Thyroid gland (tissue), 4 donors: Measurements from ENCODE around the gene XKR3. TPM values are rescaled to one million over a fixed set of nuclear protein-coding genes. Genes with fewer than 3 reads are reported as not detected.

Source experiments
- DNase-seq, 2 donors: peaks; one replicate each; pipeline ENCODE4 v3.0.0-alpha.2; 2019
- H3K27ac ChIP-seq, 3 donors: fragments of 200-600 bp; sonication (generic); 1 replicate in 2 of 3; 2 replicates in 1 of 3; pipeline ENCODE4 v1.5.1; 2016 to 2019; ENCODE audit warnings: mild to moderate bottlenecking in 1 of 3, moderate library complexity in 1 of 3
- H3K27me3 ChIP-seq: fragments of 200-600 bp; sonication (generic); one replicate; pipeline ENCODE4 v1.5.1; 2019
- H3K36me3 ChIP-seq, 2 donors: fragments of 200-600 bp; sonication (generic); one replicate each; pipeline ENCODE4 v1.5.1; 2016 to 2019
- H3K4me1 ChIP-seq, 2 donors: fragments of 200-600 bp; sonication (generic); one replicate each; pipeline ENCODE4 v1.5.1; 2017 to 2019
- H3K4me3 ChIP-seq, 3 donors: fragments of 200-600 bp; sonication (generic); replicated peaks in 1 of 3; 1 replicate in 2 of 3; 2 replicates in 1 of 3; pipeline ENCODE4 v1.5.1; 2016; ENCODE audit warnings: mild to moderate bottlenecking in 1 of 3
- H3K9me3 ChIP-seq: fragments of 200-600 bp; sonication (generic); one replicate; pipeline ENCODE4 v1.5.1; 2017
- CTCF ChIP-seq, 6 experiments: fragments of 200-600 bp in 3 of 6; fragments of 450-650 bp in 3 of 6; sonication (generic) in 3 of 6; IDR thresholded peaks; one replicate each; pipeline ENCODE4 v1.5.1; 2016 to 2019; ENCODE audit warnings: antibody characterized with exemption in 6 of 6, mild to moderate bottlenecking in 2 of 6, inconsistent platforms in 1 of 6, moderate library complexity in 1 of 6
- POLR2A ChIP-seq, 2 donors: fragments of 450-650 bp; IDR thresholded peaks; one replicate each; pipeline ENCODE4 v1.6.1; 2017; ENCODE audit warnings: antibody characterized with exemption in 2 of 2, mild to moderate bottlenecking in 2 of 2, moderate library complexity in 1 of 2
- WGBS, 2 donors: methylation state at CpG; one replicate each; pipeline ENCODE4 v1.1.5; 2017; 5-methylcytosine and 5-hydroxymethylcytosine counted together
- intact Hi-C: fragments of 100-400 bp; cut with DNase I; formaldehyde crosslinking; loops from one replicate; pipeline ENCODE4 v1.15.1; 2023
- total RNA-seq, 4 donors: library from RNA; depleted of rRNA; stranded (reverse); fragments of >200 nt; gene quantifications; one replicate each; pipeline ENCODE4 v1.2.3, GENCODE V29; 2016

XKR3 gene
- total RNA-seq, 4 donors from 2014 or later: not detected

GRCh38 chr22:16834971-16835370 lies 9.8 kb upstream of the XKR3 start:
- H3K27ac ChIP-seq: no peak overlapping the region
- no peak for TF ChIP-seq POLR2A (IDR thresholded peaks at IDR 0.05)
- no peak for TF ChIP-seq CTCF (IDR thresholded peaks at IDR 0.05)
- no peaks in the 10 kb centered on the region for H3K9me3 ChIP-seq
- 78 to 82% methylated on average over 1 of the region's 1 CpG for WGBS, 2 donors
- H3K27me3 ChIP-seq: no peaks in the 10 kb centered on the region
- H3K4me3 ChIP-seq: no peak overlapping the region
- H3K36me3 ChIP-seq: no peaks in the 10 kb centered on the region
- no peak for DNase-seq
- intact Hi-C loops: no loop called here
- no peaks in the 10 kb centered on the region for H3K4me1 ChIP-seq

- TF ChIP-seq POLR2A (IDR thresholded peaks at IDR 0.05) (no peak), CTCF (IDR thresholded peaks at IDR 0.05) (no peak)
- Histone ChIP-seq H3K27me3 (no peaks in the 10 kb centered on the region), H3K9me3 (no peaks in the 10 kb centered on the region), H3K36me3 (no peaks in the 10 kb centered on the region), H3K4me3 (no peak overlapping the region), H3K27ac (no peak overlapping the region), H3K4me1 (no peaks in the 10 kb centered on the region)
- DNase-seq: no peak
- intact Hi-C loops: no loop called here
- 90 to 92% methylated on average over 5 of the region's 5 CpGs for WGBS, 2 donors
Measured at GRCh38 chr22:16831257-16831656, 6.0 kb upstream of the XKR3 start.

GRCh38 chr22:16829985-16830384 lies 4.8 kb upstream of the XKR3 start:
- Histone ChIP-seq H3K9me3 (no peaks in the 10 kb centered on the region), H3K27me3 (no peaks in the 10 kb centered on the region), H3K4me3 (no peak overlapping the region), H3K4me1 (no peaks in the 10 kb centered on the region), H3K36me3 (no peaks in the 10 kb centered on the region), H3K27ac (no peak overlapping the region)
- no peak for DNase-seq
- 73 to 88% methylated on average over 3 of the region's 3 CpGs for WGBS, 2 donors
- intact Hi-C loops: no loop called here
- TF ChIP-seq POLR2A (IDR thresholded peaks at IDR 0.05) (no peak), CTCF (IDR thresholded peaks at IDR 0.05) (no peak)

GRCh38 chr22:16828876-16829275 lies 3.7 kb upstream of the XKR3 start:
- WGBS, 2 donors: 73 to 77% methylated on average over 4 of the region's 4 CpGs
- no peaks in the 10 kb centered on the region for H3K4me1 ChIP-seq
- TF ChIP-seq CTCF (IDR thresholded peaks at IDR 0.05) (no peak), POLR2A (IDR thresholded peaks at IDR 0.05) (no peak)
- no peaks in the 10 kb centered on the region for H3K36me3 ChIP-seq
- no peaks in the 10 kb centered on the region for H3K9me3 ChIP-seq
- H3K27me3 ChIP-seq: no peaks in the 10 kb centered on the region
- no peak overlapping the region for H3K27ac ChIP-seq
- no peak overlapping the region for H3K4me3 ChIP-seq
- intact Hi-C loops: no loop called here
- no peak for DNase-seq

- Histone ChIP-seq H3K27ac (no peak overlapping the region), H3K4me1 (no peaks in the 10 kb centered on the region), H3K9me3 (no peaks in the 10 kb centered on the region), H3K36me3 (no peaks in the 10 kb centered on the region), H3K4me3 (no peak overlapping the region), H3K27me3 (no peaks in the 10 kb centered on the region)
- 84 to 94% methylated on average over 1 of the region's 1 CpG for WGBS, 2 donors
- DNase-seq: no peak
- intact Hi-C loops: no loop called here
- TF ChIP-seq CTCF (IDR thresholded peaks at IDR 0.05): no peak
- no peak for TF ChIP-seq POLR2A (IDR thresholded peaks at IDR 0.05)
Measured at GRCh38 chr22:16827506-16827905, 2.3 kb upstream of the XKR3 start.
